Activated naive CD4-positive, alpha-beta T cell treated with anti-CD3 and anti-CD28 coated beads, Interleukin-2, amount 50 U/mL, for 24 hours (primary cell): Measurements from ENCODE around the gene SYTL2.

Experiments used
- H3K27ac Mint-ChIP-seq: one replicate; pipeline ENCODE4 v1.8.0; 2021; ENCODE audit warnings: mild to moderate bottlenecking, mixed read lengths
- H3K27me3 Mint-ChIP-seq: one replicate; pipeline ENCODE4 v1.8.0; 2021; ENCODE audit warnings: mixed read lengths
- H3K36me3 Mint-ChIP-seq: one replicate; pipeline ENCODE4 v1.8.0; 2021; ENCODE audit warnings: mixed read lengths
- H3K4me1 Mint-ChIP-seq: one replicate; pipeline ENCODE4 v1.8.0; 2021; ENCODE audit warnings: mixed read lengths
- H3K4me3 Mint-ChIP-seq: one replicate; pipeline ENCODE4 v1.8.0; 2021; ENCODE audit warnings: mild to moderate bottlenecking, mixed read lengths
- H3K9me3 Mint-ChIP-seq: one replicate; pipeline ENCODE4 v1.8.0; 2021; ENCODE audit warnings: mixed read lengths

Gene SYTL2

DNA sequence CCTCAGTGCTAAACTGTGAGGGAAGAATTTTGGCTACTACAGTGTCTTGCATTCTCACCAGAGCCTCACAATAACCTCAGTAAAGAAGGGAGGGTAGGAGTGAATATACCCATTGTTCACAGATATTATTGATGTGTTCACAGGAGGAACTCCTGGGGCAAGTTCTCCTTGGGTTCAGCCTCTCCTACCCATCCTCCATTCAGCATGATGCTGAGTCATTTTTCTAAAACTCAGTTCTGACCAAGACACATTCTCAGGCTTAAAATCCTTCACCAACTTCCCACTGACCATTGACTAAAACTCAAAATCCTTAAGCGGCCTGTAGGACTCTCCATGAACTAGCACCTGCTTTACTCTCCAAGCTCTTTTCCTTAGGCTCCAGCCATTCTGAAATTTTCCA lies 48.7 kb downstream of the SYTL2 start:
- Mint-ChIP-seq H3K27ac (no peak overlapping the region), H3K27me3 (no peaks in the 10 kb centered on the region), H3K4me1 (peaks cover 73% of the 10 kb centered on the region), H3K4me3 (no peak overlapping the region), H3K36me3 (peaks cover 7% of the 10 kb centered on the region), H3K9me3 (no peaks in the 10 kb centered on the region)

DNA sequence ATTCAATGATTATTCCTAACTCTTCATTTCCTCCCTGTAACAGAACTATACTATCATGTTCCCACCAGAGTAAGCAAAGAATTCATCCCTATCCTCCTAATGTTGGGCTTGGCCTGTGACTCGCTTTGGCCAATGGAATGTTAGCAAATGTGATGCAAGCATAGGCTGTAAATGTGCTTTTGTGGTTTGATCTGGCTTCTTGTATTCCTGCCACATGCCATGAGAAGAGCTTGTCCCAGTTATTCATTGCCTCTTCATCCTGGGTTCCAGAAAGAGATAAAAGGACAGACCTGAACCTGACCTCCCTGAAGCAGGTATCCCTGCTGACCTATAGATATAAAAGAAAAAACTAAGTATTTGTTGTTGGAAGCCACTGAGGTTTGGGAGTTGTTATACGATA lies 51.0 kb downstream of the SYTL2 start:
- Mint-ChIP-seq H3K9me3 (no peaks in the 10 kb centered on the region), H3K4me3 (no peak overlapping the region), H3K27ac (no peak overlapping the region), H3K4me1 (peaks cover 83% of the 10 kb centered on the region), H3K36me3 (peaks cover 6% of the 10 kb centered on the region), H3K27me3 (no peaks in the 10 kb centered on the region)

DNA sequence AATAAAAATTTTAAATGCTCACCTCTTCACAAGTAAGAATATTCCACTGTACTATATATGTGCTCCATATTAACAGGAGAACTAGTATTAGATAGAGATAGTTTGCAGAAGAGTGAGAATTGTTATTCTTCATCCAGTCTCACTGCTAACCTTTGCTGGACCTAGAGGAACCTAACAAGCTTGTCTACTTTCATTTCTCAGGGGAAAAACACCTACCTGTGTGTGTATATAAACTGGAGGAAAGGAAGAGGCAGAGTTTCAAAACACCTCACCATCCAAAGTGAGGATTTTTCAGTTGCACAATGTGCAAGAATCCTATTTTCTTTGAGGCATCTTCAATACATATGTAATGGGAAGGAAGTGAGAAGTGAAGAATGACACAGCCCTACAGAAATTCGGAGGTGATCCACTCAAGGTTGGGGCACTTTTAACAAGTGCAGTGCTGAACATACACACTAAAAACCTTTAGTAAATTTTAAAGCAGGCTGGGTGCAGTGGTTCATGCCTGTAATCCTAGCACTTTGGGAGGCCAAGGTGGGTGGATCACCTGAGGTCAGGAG lies 52.4 kb downstream of the SYTL2 start:
- H3K4me3 Mint-ChIP-seq, result no peak overlapping the region
- H3K27me3 Mint-ChIP-seq, result no peaks in the 10 kb centered on the region
- H3K9me3 Mint-ChIP-seq, result no peaks in the 10 kb centered on the region
- H3K27ac Mint-ChIP-seq, result no peak overlapping the region
- peaks cover 6% of the 10 kb centered on the region for H3K36me3 Mint-ChIP-seq
- peaks cover 86% of the 10 kb centered on the region for H3K4me1 Mint-ChIP-seq

DNA sequence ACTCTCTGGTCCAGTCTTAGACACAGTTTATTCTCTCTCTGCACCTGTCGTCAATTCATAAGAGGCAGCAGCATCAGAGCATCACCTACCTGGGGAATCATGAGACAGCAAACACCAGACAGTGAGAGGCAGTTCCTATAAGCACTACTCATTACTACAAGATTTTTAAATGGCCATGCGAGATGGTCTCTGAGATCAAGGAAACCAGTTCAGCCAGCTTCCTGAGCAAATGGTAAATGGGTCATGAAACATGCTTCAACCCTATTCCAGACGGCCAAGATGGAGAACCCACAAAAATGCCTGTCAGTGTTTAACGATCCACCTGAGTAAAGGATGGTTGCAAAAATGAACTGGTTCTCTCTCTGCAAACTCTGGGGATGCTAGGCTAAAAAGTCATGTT lies 52.9 kb downstream of the SYTL2 start:
- peaks cover 7% of the 10 kb centered on the region for H3K36me3 Mint-ChIP-seq
- H3K4me3 Mint-ChIP-seq, result no peak overlapping the region
- H3K27ac Mint-ChIP-seq, result peak overlapping the region; percentile 7

DNA sequence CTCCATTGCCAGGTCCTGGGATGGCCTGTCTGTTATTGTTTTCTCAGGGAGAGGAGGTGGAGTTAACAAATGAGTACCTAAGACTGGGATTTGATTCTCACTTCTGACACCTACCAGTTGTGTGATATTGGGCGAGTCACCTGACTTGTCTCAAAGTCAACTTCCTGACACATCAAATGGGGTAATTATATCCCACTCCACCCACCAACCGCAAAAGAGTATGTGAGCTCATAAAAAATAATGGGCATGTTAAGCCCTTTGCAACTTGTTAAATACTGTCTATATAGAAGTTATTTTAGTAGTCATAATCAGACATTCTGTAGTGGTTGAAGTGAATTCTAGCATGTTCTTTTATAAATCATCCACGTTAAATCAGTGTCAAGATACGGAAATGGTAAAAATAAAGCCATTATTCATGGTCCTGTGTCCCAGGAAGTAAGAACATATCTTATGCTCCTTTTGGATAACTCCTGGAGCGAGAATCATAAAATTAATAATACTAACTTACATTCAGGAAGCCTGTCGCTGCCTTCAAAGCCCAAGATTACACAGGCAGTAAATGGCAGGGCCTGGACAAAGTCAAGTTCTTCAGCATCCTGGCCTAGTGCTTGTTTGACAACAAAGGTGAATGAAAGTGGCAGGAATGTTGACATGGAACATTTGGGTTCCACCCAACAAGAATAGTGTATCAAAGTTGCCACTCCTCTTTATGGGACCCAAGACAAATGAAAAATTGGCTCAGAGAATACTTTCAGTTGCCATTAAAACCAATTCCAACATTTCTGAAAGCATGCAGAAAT lies 54.3 kb downstream of the SYTL2 start:
- peak overlapping the region; percentile 27 for H3K4me3 Mint-ChIP-seq
- H3K4me1 Mint-ChIP-seq, result peaks cover 90% of the 10 kb centered on the region
- peaks cover 4% of the 10 kb centered on the region for H3K36me3 Mint-ChIP-seq
- peak overlapping the region; percentile 36 for H3K27ac Mint-ChIP-seq
- H3K9me3 Mint-ChIP-seq, result peaks cover 4% of the 10 kb centered on the region
- no peaks in the 10 kb centered on the region for H3K27me3 Mint-ChIP-seq

More for the DNA sequence above, 52.9 kb downstream of the SYTL2 start:
- Mint-ChIP-seq H3K4me1 (peaks cover 86% of the 10 kb centered on the region), H3K27me3 (no peaks in the 10 kb centered on the region), H3K9me3 (peaks cover 4% of the 10 kb centered on the region)

DNA sequence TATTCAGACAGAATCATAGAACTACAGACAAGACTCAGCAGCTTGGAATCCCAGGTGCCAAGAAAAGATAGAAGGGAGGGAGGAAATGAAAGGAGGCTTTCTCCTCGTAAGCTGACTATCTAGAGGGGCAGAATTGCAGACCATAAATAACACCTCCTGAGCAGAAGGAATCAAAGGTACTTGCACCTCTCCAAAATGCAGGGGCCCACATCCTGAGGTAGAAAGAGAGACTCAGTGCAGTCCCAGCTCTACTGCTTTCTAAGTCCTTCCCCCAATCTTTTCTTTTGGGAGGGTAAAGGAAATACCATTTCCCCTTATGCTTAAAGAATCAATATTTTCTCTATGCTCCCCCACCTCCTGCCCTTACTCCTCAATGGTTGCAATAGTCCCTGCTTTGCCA lies 55.2 kb downstream of the SYTL2 start:
- Mint-ChIP-seq H3K27ac (peak overlapping the region; percentile 63), H3K27me3 (no peaks in the 10 kb centered on the region), H3K36me3 (peaks cover 5% of the 10 kb centered on the region), H3K4me3 (peak overlapping the region; percentile 57), H3K4me1 (peaks cover 92% of the 10 kb centered on the region), H3K9me3 (peaks cover 4% of the 10 kb centered on the region)

DNA sequence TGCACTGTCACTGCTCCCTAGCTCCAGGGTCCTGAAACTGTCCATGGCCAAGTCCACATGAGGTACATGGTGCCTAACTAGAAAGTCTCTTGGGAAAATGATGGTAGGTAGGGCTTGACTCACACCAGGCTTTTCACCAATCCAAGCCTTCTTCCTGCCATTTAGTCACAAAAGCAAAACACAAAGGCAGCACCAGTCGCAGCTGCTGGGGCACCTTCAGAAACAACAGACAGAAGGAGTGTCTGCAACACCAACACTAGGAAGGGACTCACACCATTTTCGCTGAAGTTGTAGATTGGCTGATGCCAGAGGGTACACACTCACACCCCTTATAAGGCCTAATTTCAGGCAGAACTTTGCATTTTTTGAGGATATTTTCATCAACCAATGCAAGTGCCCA lies 55.7 kb downstream of the SYTL2 start:
- H3K4me3 Mint-ChIP-seq, result peak overlapping the region; percentile 57
- H3K27ac Mint-ChIP-seq, result peak overlapping the region; percentile 63
- peaks cover 4% of the 10 kb centered on the region for H3K9me3 Mint-ChIP-seq
- H3K4me1 Mint-ChIP-seq, result peaks cover 92% of the 10 kb centered on the region
- peaks cover 5% of the 10 kb centered on the region for H3K36me3 Mint-ChIP-seq
- no peaks in the 10 kb centered on the region for H3K27me3 Mint-ChIP-seq

DNA sequence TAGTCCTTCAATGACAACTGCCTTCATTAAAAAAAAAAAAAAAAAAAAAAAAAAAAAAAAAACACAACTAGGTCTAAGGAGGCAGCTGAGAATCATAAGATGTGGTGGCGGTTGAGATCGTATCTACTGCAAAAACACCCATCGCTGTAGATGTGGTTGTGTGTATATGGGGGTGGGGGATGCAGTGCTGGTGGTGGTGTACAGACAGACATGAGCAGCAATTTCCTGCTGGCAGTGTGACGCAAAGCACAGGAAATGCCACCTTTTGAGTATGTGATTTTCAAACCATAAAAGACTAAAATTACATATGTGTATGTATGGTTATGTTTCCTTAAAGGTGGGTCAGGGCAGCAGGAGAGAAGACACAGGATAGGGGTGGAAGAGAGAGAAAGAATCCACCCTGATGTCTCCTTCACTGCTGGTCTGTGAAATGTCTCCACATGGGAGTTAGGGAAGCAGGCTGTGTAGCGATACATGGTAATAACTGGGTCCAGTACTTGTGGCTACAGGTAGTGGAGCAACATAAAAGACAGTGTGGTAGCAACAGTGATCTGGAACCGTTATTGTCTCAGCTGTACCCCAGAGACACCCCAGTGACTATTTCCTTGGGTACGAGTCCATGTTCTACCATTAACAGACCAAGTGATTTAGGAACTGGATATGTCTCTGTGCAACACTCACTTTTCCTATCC lies 57.9 kb downstream of the SYTL2 start:
- Mint-ChIP-seq H3K4me3 (peak overlapping the region; percentile 77), H3K4me1 (peaks cover 96% of the 10 kb centered on the region), H3K36me3 (peaks cover 10% of the 10 kb centered on the region), H3K27ac (peak overlapping the region; percentile 85), H3K9me3 (peaks cover 4% of the 10 kb centered on the region), H3K27me3 (no peaks in the 10 kb centered on the region)

DNA sequence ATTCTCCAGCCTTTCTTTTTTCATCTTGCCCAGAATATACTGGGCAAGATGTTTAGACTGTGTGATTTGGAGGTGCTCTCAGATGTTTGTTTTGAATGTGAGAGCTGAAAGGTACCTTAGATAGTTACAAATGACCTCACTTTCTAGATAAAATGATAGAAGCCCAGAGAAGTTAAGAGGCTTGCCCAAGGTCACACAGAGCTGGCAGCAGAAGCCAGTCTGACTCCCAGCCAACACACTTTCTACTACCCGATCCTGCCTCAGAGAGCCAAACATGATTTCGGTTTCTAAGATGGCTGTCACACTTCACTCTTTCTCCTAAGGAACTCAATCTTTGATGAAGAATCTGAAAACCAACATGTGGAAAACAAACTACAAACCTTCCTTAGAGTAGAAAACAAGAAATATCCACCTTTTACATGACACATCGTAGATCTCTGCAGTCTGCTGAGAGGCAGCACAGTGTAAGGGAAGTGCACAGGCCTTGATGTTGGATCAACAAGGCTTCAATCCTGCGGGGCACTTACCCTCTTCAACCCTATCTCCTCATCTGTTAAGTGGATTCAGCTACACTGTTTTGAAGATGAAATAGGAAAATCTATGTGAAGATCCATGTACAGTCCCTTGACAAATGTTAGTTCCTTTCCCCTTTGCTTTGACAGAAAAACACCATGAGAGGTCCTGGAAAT lies 58.6 kb downstream of the SYTL2 start:
- Mint-ChIP-seq H3K36me3 (peaks cover 11% of the 10 kb centered on the region), H3K27me3 (no peaks in the 10 kb centered on the region), H3K4me3 (peak overlapping the region; percentile 77), H3K9me3 (peaks cover 4% of the 10 kb centered on the region), H3K4me1 (peaks cover 96% of the 10 kb centered on the region), H3K27ac (peak overlapping the region; percentile 96)

DNA sequence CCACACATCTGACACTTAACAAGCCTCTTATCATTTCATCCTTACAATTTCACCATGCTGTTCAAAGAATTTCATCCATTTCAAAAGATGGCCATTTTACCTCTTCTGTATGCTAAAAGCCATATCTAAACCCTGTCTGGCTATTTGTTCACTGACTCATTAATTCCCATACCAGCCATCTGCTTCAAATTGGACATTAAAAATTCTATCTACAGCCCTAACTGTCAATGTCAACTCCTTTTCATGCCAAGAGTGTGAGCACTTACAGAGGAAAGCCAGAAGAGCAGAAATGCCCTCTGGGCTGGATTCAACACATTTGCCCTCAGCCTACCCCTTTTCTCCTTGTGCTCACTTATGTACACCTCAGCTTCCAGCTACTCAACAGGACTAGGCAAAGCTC lies 59.2 kb downstream of the SYTL2 start:
- Mint-ChIP-seq H3K27me3 (no peaks in the 10 kb centered on the region), H3K4me1 (peaks cover 94% of the 10 kb centered on the region), H3K36me3 (peaks cover 11% of the 10 kb centered on the region), H3K27ac (peak overlapping the region; percentile 88), H3K4me3 (peak overlapping the region; percentile 77), H3K9me3 (peaks cover 4% of the 10 kb centered on the region)

DNA sequence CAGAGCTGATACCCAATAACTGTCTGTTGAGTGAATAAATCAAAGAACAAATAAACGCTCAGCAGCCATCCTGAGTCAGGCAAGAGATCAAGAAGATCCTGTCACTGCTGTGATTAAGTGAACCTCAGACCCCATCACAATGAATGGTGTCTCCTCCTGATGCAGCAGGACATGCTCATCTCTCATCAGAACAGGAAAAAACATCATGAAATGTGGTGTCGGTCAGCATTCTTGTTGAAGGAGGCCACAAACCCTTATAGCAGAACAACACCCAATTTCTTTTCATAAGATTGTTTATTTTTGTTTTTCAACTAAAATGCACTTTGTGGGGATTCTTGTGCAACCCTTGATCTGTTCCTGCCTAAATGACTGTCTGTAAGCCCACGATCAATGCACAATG lies 60.3 kb downstream of the SYTL2 start:
- Mint-ChIP-seq H3K36me3 (peaks cover 11% of the 10 kb centered on the region), H3K9me3 (peaks cover 4% of the 10 kb centered on the region), H3K4me3 (peak overlapping the region; percentile 65), H3K4me1 (peaks cover 92% of the 10 kb centered on the region), H3K27ac (peak overlapping the region; percentile 59), H3K27me3 (no peaks in the 10 kb centered on the region)

DNA sequence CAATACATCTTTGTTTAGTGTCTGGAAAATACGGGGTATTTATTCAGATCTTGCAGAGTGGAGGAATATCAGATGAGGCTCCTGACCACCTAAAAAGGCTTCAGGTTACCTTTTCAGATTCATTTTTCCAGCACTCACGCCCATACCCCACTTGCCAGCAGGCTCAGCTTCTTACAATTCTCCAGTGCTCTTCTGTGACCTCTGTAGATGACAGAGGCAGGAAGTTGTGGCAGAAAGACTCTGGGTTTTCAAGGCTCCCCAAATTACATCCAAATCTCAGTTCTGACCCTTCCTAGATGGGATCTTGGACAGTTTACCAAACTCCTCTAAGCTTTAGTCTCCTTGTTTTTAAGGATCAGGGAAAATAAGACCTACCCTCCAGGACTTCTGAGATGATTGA lies 61.1 kb downstream of the SYTL2 start:
- peak overlapping the region; percentile 65 for H3K4me3 Mint-ChIP-seq
- no peaks in the 10 kb centered on the region for H3K27me3 Mint-ChIP-seq
- H3K4me1 Mint-ChIP-seq, result peaks cover 91% of the 10 kb centered on the region
- no peak overlapping the region for H3K27ac Mint-ChIP-seq
- H3K36me3 Mint-ChIP-seq, result peaks cover 11% of the 10 kb centered on the region
- peaks cover 4% of the 10 kb centered on the region for H3K9me3 Mint-ChIP-seq

DNA sequence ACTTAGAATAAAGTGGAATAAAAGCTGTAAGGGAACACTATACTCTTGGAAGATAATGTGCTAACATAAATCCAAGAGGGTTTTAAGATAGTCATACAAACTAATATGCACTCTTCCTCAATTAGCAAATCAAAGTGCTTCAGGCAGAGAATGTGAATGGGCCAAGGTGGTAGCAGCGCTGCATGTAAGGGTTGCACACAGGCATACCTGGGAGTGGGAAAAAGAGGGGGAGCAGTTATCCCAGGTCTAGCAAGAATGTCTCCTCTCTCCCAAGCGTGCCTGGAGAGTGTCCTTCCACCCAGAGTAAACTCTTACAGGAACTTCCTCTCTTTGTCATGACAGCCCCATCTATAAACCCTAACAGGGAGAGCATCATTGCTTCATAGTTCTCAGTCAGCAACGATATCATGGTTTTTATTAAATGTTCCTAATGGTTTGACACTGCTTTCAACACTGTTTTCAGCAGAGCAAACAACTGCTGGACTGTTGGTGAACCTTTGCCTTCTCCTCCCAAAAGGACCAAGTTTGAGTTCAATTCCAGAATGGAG lies 61.6 kb downstream of the SYTL2 start:
- peaks cover 11% of the 10 kb centered on the region for H3K36me3 Mint-ChIP-seq
- peak overlapping the region; percentile 15 for H3K27ac Mint-ChIP-seq
- no peak overlapping the region for H3K4me3 Mint-ChIP-seq
- no peaks in the 10 kb centered on the region for H3K27me3 Mint-ChIP-seq
- peaks cover 90% of the 10 kb centered on the region for H3K4me1 Mint-ChIP-seq
- peaks cover 4% of the 10 kb centered on the region for H3K9me3 Mint-ChIP-seq

DNA sequence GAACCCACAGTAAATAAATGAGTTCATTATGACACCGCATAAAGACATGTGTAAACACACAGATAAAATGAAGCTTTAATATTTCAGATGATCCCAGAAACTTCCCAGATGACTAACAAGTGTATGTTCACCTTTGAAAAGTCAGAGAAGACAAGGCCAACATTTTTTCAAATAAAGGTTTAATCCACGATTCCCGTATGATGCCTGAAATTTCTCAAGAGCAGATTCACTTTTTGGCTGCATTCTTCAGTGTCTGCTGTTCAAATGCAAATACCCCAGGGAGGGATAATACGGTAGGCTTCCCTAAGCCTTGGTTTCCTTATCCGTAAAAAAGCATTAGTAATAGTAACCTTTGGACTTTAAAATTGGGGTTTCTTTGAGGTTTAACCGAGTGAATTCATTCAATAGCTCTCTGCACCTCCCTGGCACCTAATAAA lies 62.5 kb downstream of the SYTL2 start:
- Mint-ChIP-seq H3K27me3 (no peaks in the 10 kb centered on the region), H3K27ac (no peak overlapping the region), H3K4me1 (peaks cover 87% of the 10 kb centered on the region)

DNA sequence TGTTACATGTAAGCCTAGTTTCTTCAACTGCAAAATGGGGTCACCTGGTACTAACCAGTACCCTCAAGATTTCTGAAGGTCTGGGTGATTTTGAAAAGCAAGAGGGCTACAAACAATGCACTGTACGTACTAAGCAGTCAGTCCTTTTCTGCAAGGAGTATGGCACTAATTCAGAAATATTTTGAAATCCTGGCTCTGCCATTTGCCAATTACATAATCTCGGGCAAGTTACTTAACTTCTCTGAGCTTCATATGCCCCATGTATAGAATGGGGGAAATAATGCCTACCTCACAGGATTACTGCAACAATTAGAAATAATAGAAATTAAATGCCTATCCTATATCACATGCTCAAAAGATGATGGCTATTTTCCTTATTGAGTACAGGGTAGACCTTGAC lies 64.3 kb downstream of the SYTL2 start:
- Mint-ChIP-seq H3K36me3 (peaks cover 13% of the 10 kb centered on the region), H3K9me3 (no peaks in the 10 kb centered on the region), H3K27me3 (no peaks in the 10 kb centered on the region), H3K27ac (no peak overlapping the region), H3K4me3 (no peak overlapping the region), H3K4me1 (peaks cover 81% of the 10 kb centered on the region)

More for the DNA sequence above, 62.5 kb downstream of the SYTL2 start:
- Mint-ChIP-seq H3K36me3 (peaks cover 13% of the 10 kb centered on the region), H3K9me3 (peaks cover 3% of the 10 kb centered on the region), H3K4me3 (no peak overlapping the region)
